K562 (cell line): ENCODE results near the gene PRKCE. TPM values are rescaled to one million over a fixed set of nuclear protein-coding genes. Genes with fewer than 3 reads are reported as not detected.

Experiments used
- ATAC-seq: fragments of 200-7000 bp; cut with Tn5 transposase; 3 replicates; pipeline ENCODE4 v1.9.1; 2020; ENCODE audit warnings: moderate library complexity
- BruUV-seq: library from RNA; stranded (reverse); fragments of 400-500 nt; replicated peaks from 2 replicates; lab custom pipeline; 2021; lab: Mats Ljungman, UMichigan
- CTCF ChIA-PET: fragments of 300-600 bp; formaldehyde crosslinking; extraction: SDS; loops from one replicate; lab custom pipeline; 2021; ENCODE audit warnings: low intra/inter-chr PET ratio; lab: Yijun Ruan, JAX
- POLR2A ChIA-PET: fragments of 300-600, 350-650 bp; sonication (Branson Sonifier 250); formaldehyde crosslinking; extraction: SDS; loops from one replicate; lab custom pipeline; 2021; ENCODE audit warnings: antibody characterized with exemption, inconsistent platforms; lab: Yijun Ruan, JAX
- DNase-seq, 4 experiments: peaks; one replicate each; pipeline versions ENCODE4 v3.0.0 to v3.0.0-alpha.2; 2011 to 2018; ENCODE audit warnings: low spot score in 3 of 4, mixed read lengths in 3 of 4; ENCODE audit errors: extremely low read depth in 1 of 4
- FAIRE-seq: peaks from 2 replicates; lab custom pipeline; 2011; peaks lifted over from hg19 to GRCh38; lab: Jason Lieb, UNC
- H2AFZ ChIP-seq: 2 replicates; pipeline ENCODE4 v1.6.0; 2011; ENCODE audit warnings: low read depth, low read length, control low read depth, inconsistent platforms
- H3K27ac ChIP-seq: fragments of 200-600 bp; 3 replicates; pipeline ENCODE4 v1.8.0; 2011; ENCODE audit warnings: low read depth, mild to moderate bottlenecking, control low read depth, inconsistent platforms, low read length, moderate library complexity, mixed read lengths; ENCODE audit errors: extremely low read depth
- H3K27me3 ChIP-seq, 2 experiments: fragments of 300-600 bp in 1 of 2; 2 replicates in 1 of 2; 3 replicates in 1 of 2; pipeline versions ENCODE4 v1.6.0 to v1.8.0; 2011; ENCODE audit warnings: inconsistent platforms in 2 of 2, low read length in 2 of 2, mild to moderate bottlenecking in 1 of 2, mixed read lengths in 1 of 2, moderate library complexity in 1 of 2; ENCODE audit not compliant: control insufficient read depth in 2 of 2, insufficient read depth in 2 of 2
- H3K36me3 ChIP-seq: fragments of 300-600 bp; 3 replicates; pipeline ENCODE4 v1.8.0; 2011; ENCODE audit warnings: mild to moderate bottlenecking, low read length, inconsistent platforms; ENCODE audit not compliant: control insufficient read depth, insufficient read depth
- H3K4me1 ChIP-seq, 2 experiments: fragments of 200-600 bp in 1 of 2; replicated peaks in 1 of 2; 2 replicates in 1 of 2; 3 replicates in 1 of 2; pipeline versions ENCODE4 v1.5.1 to v1.8.0; 2011; ENCODE audit warnings: inconsistent platforms in 2 of 2, low read length in 2 of 2, mild to moderate bottlenecking in 1 of 2, mixed read lengths in 1 of 2, moderate library complexity in 1 of 2; ENCODE audit not compliant: control insufficient read depth in 2 of 2, insufficient read depth in 2 of 2
- H3K4me2 ChIP-seq: 2 replicates; pipeline ENCODE4 v1.6.1; 2011; ENCODE audit warnings: low read length, control low read depth, inconsistent platforms, mixed read lengths; ENCODE audit not compliant: insufficient read depth
- H3K4me3 ChIP-seq: fragments of 200-600 bp; sonication (generic), shearing (Covaris generic); 2 replicates; pipeline ENCODE4 v1.5.1; 2016; ENCODE audit warnings: control low read depth, inconsistent platforms
- H3K79me2 ChIP-seq: fragments of 200-600 bp; 3 replicates; pipeline ENCODE4 v1.8.0; 2011; ENCODE audit warnings: low read length, inconsistent platforms; ENCODE audit not compliant: control insufficient read depth, insufficient read depth
- H3K9ac ChIP-seq, 2 experiments: 2 replicates each; pipeline versions ENCODE4 v1.6.0 to v1.6.1; 2011; ENCODE audit warnings: low read depth in 2 of 2, low read length in 2 of 2, control low read depth in 1 of 2, inconsistent platforms in 1 of 2, mild to moderate bottlenecking in 1 of 2, mixed read lengths in 1 of 2; ENCODE audit not compliant: insufficient read depth in 1 of 2
- H3K9me1 ChIP-seq: one replicate; pipeline ENCODE4 v1.6.0; 2011; ENCODE audit warnings: inconsistent platforms, mild to moderate bottlenecking, low read length, moderate library complexity; ENCODE audit not compliant: control insufficient read depth, insufficient read depth
- H3K9me3 ChIP-seq: replicated peaks from 2 replicates; pipeline ENCODE4 v1.5.1; 2011; ENCODE audit warnings: low read depth, low read length, inconsistent platforms; ENCODE audit not compliant: control insufficient read depth, insufficient read depth
- H4K20me1 ChIP-seq: replicated peaks from 2 replicates; pipeline ENCODE4 v1.6.1; 2011; ENCODE audit warnings: low read length, inconsistent platforms, mixed read lengths; ENCODE audit not compliant: control insufficient read depth, insufficient read depth
- BCOR ChIP-seq: fragments of 450-650 bp; IDR thresholded peaks from 2 replicates; pipeline ENCODE4 v1.6.1; 2016
- FOSL1 ChIP-seq: fragments of 200-800 bp; sonication (Bioruptor generic); conservative IDR thresholded peaks from 2 replicates; pipeline ENCODE4 v1.6.1; 2016; ENCODE audit warnings: missing genetic modification characterization, missing compliant biosample characterization
- FOXM1 ChIP-seq, 2 experiments: fragments of 450-650 bp in 1 of 2; sonication (generic) in 1 of 2; formaldehyde crosslinking in 1 of 2; IDR thresholded peaks; 2 replicates each; pipeline versions ENCODE4 v1.6.1 to v1.9.0; 2017 to 2022; ENCODE audit warnings: low read depth in 2 of 2, mild to moderate bottlenecking in 2 of 2, missing genetic modification reagents in 1 of 2, moderate library complexity in 1 of 2
- KAT7 ChIP-seq: sonication (generic); formaldehyde crosslinking; IDR thresholded peaks from 2 replicates; pipeline ENCODE4 v1.8.0; 2022; ENCODE audit warnings: missing genetic modification reagents, mild to moderate bottlenecking, borderline replicate concordance
- MED1 ChIP-seq: sonication (generic); formaldehyde crosslinking; IDR thresholded peaks from 2 replicates; pipeline ENCODE4 v1.8.1; 2023; ENCODE audit warnings: missing genetic modification reagents, borderline replicate concordance
- NFYB ChIP-seq: IDR thresholded peaks from 2 replicates; pipeline ENCODE4 v1.6.1; 2011; ENCODE audit warnings: mild to moderate bottlenecking, moderate library complexity; ENCODE audit not compliant: insufficient read length; ENCODE audit errors: extremely low read depth
- PURB ChIP-seq: sonication (generic); formaldehyde crosslinking; IDR thresholded peaks from 2 replicates; pipeline ENCODE4 v1.9.0; 2021; ENCODE audit warnings: low read depth, mild to moderate bottlenecking, missing genetic modification reagents
- RUNX1 ChIP-seq: sonication (generic); IDR thresholded peaks from 2 replicates; pipeline ENCODE4 v1.6.1; 2016; ENCODE audit warnings: antibody characterized with exemption, low read depth
- ZNF165 ChIP-seq: fragments of 250-450 bp; sonication (Bioruptor Pico); IDR thresholded peaks from 2 replicates; pipeline ENCODE4 v1.4.0; 2020; ENCODE audit warnings: borderline replicate concordance
- ZNF175 ChIP-seq: fragments of 200-800 bp; sonication (Bioruptor generic); IDR thresholded peaks from 2 replicates; pipeline ENCODE4 v1.6.1; 2016; ENCODE audit warnings: low read depth, mild to moderate bottlenecking, missing genetic modification characterization, missing compliant biosample characterization
- ZNF696 ChIP-seq: fragments of 250-450 bp; sonication (Bioruptor Pico); conservative IDR thresholded peaks from 2 replicates; pipeline ENCODE4 v1.4.0; 2020; ENCODE audit warnings: mild to moderate bottlenecking, moderate library complexity
- WGBS: fragments of 100-300 bp; shearing (Covaris generic); methylation state at CpG from one replicate; pipeline ENCODE4 v1.1.6; 2016; ENCODE audit warnings: low coverage, mixed read lengths; ENCODE audit not compliant: insufficient coverage; ENCODE audit errors: missing lambda C conversion rate; 5-methylcytosine and 5-hydroxymethylcytosine counted together
- in situ Hi-C: fragments of 300-500 bp; cut with MboI; formaldehyde crosslinking; loops from 4 replicates; pipeline ENCODE4 v1.15.0; 2018; ENCODE audit warnings: inconsistent platforms, mixed read lengths
- intact Hi-C: fragments of 100-400 bp; cut with micrococcal nuclease; formaldehyde crosslinking; loops from 2 replicates; pipeline ENCODE4 v1.14.2; 2022
- polyA plus RNA-seq, 8 experiments: library from polyadenylated mRNA; depleted of rRNA in 4 of 8; stranded (reverse) in 5 of 8; unstranded in 3 of 8; fragments of >200 nt; fragmentation: Nextera tagmentation in 2 of 8; fragmentation: Illumina TruSeq in 1 of 8; extraction: Ambion mirVana in 2 of 8; extraction: Trizol in 1 of 8; gene quantifications; 2 replicates each; pipeline versions ENCODE4 v1.2.1 to v1.2.3, GENCODE V29; 2011 to 2014; ENCODE audit warnings: inconsistent platforms in 1 of 8, missing spikeins in 1 of 8
- total RNA-seq, 7 experiments: library from RNA; depleted of rRNA in 6 of 7; stranded (reverse); fragments of >200 nt in 6 of 7; fragmentation: Illumina TruSeq in 2 of 7; extraction: Trizol in 2 of 7; gene quantifications; 2 replicates each; pipeline versions ENCODE4 v1.2.1 to v1.2.3, GENCODE V29; 2011 to 2021; ENCODE audit warnings: low replicate concordance in 1 of 7

The PRKCE gene
- total and polyA plus RNA-seq, 9 of the 15 experiments (the other 6 are each of a cell fraction or from before 2014, with no cell fraction given), result 0.06 to 1.0 (median 0.22) TPM; not detected in 1

- TF ChIP-seq KAT7 (CRISPR knock-in tag) (no peak), ZNF165 (CRISPR knock-in tag) (no peak), FOXM1 (IDR thresholded peaks at IDR 0.05; ENCODE audit: low read depth) (no peak), FOXM1 (CRISPR knock-in tag; IDR thresholded peaks at IDR 0.05; ENCODE audit: low read depth) (no peak), RUNX1 (no peak), NFYB (no peak), ZNF696 (CRISPR knock-in tag) (no peak), ZNF175 (CRISPR knock-in tag) (no peak), MED1 (CRISPR knock-in tag) (no peak), PURB (CRISPR knock-in tag) (no peak), FOSL1 (tag) (no peak), BCOR (no peak)
- TF ChIP-seq, all 486 proteins: peak for 0
- Histone ChIP-seq H3K4me1 (no peaks in the 10 kb centered on the region; a peak in 1 of 5 replicates), H3K36me3 (no peaks in the 10 kb centered on the region), H2AFZ (no peak overlapping the region), H3K4me2 (no peak overlapping the region), H3K9me1 (no peaks in the 10 kb centered on the region), H3K27me3 (peaks cover 1 to 10% of the 10 kb centered on the region in 2 experiments; a peak in 2 of 5 replicates), H3K4me3 (no peak overlapping the region), H3K27ac (no peak overlapping the region), H3K79me2 (no peaks in the 10 kb centered on the region), H3K9ac (no peak overlapping the region), H4K20me1 (no peaks in the 10 kb centered on the region), H3K9me3 (no peaks in the 10 kb centered on the region)
- CTCF ChIA-PET, result no interaction called here
- 24% methylated on average over 1 of the region's 1 CpG for WGBS
- ATAC-seq (no peak), FAIRE-seq (no peak), DNase-seq (no peak)
- POLR2A ChIA-PET, result no interaction called here
- BruUV-seq, result no TSS peak
- intact Hi-C loops, result no loop called here
- in situ Hi-C loops, result no loop called here
Measured at GRCh38 chr2:46064396-46064795, 412.9 kb downstream of the PRKCE start.
